Measurements from ENCODE around the gene SHD. TPM values are rescaled to one million over a fixed set of nuclear protein-coding genes. Genes with fewer than 3 reads are reported as not detected.
A peak's percentile ranks its signal among the peaks of the same experiment; 100 is the strongest.

SHD gene
- total and polyA plus RNA-seq, 2 of the 13 experiments (the other 11 are each of a cell fraction or from before 2014, with no cell fraction given), result 0.11 to 0.20 TPM

GRCh38 chr19:4233282-4233853 is 45.7 kb upstream of the SHD start (continued):
- 0 out of 2 replicates have a peak, but pooled peaks have one; percentile 12 for TF ChIP-seq PATZ1 (CRISPR knock-in tag; IDR thresholded peaks at IDR 0.05)
- no peak for TF ChIP-seq FLYWCH1 (CRISPR knock-in tag; IDR thresholded peaks at IDR 0.05)
- no peak for TF ChIP-seq NFYC (CRISPR knock-in tag; IDR thresholded peaks at IDR 0.05)
- no peak for TF ChIP-seq NONO (IDR thresholded peaks at IDR 0.05)
- TF ChIP-seq NONO (CRISPR knock-in tag; conservative IDR thresholded peaks at IDR 0.05), result peak; percentile 79
- TF ChIP-seq MAX (IDR thresholded peaks at IDR 0.05), result peak; percentile 70
- no peak for TF ChIP-seq IKZF1 (IDR thresholded peaks at IDR 0.05)
- no peak for TF ChIP-seq ZNF784 (CRISPR knock-in tag; IDR thresholded peaks at IDR 0.05; ENCODE audit: borderline replicate concordance)
- TF ChIP-seq FUBP1 (CRISPR knock-in tag; IDR thresholded peaks at IDR 0.05; ENCODE audit: borderline replicate concordance), result no peak
- no peak for TF ChIP-seq ZNF441 (CRISPR knock-in tag; IDR thresholded peaks at IDR 0.05; ENCODE audit: borderline replicate concordance)
- TF ChIP-seq RFXANK (CRISPR knock-in tag; IDR thresholded peaks at IDR 0.05), result no peak
- peak in 1 of 2 experiments; percentile 26; a peak in 1 of 4 replicates for TF ChIP-seq NR2F1 (CRISPR knock-in tag; IDR thresholded peaks at IDR 0.05)
- TF ChIP-seq HNRNPLL (IDR thresholded peaks at IDR 0.05; ENCODE audit: low read depth, low read length, poor library complexity, severe bottlenecking), result no peak
- no peak for TF ChIP-seq CC2D1A (CRISPR knock-in tag; IDR thresholded peaks at IDR 0.05)
- no peak for TF ChIP-seq ELF4 (CRISPR knock-in tag; IDR thresholded peaks at IDR 0.05; ENCODE audit: borderline replicate concordance)
- TF ChIP-seq HDAC2 (CRISPR knock-in tag; IDR thresholded peaks at IDR 0.05), result peak; percentile 66
- no peak for TF ChIP-seq THAP8 (CRISPR knock-in tag; IDR thresholded peaks at IDR 0.05; ENCODE audit: borderline replicate concordance)
- no peak for TF ChIP-seq ZNF124 (CRISPR knock-in tag; IDR thresholded peaks at IDR 0.05)
- no peak for TF ChIP-seq SETDB1 (CRISPR knock-in tag; IDR thresholded peaks at IDR 0.05; ENCODE audit: borderline replicate concordance)
- peak; percentile 16; the same call in 1 of the 2 replicates for TF ChIP-seq ZNF614 (CRISPR knock-in tag; IDR thresholded peaks at IDR 0.05; ENCODE audit: borderline replicate concordance)
- TF ChIP-seq KAT2B (IDR thresholded peaks at IDR 0.05; ENCODE audit: borderline replicate concordance, low read depth, low read length), result no peak
- TF ChIP-seq ZGPAT (CRISPR knock-in tag; IDR thresholded peaks at IDR 0.05), result no peak
- TF ChIP-seq ZNF350 (CRISPR knock-in tag; IDR thresholded peaks at IDR 0.05; ENCODE audit: borderline replicate concordance, low read depth), result peak; percentile 53; the same call in 1 of the 2 replicates
- TF ChIP-seq STAG1 (CRISPR knock-in tag; IDR thresholded peaks at IDR 0.05), result 0 out of 2 replicates have a peak, but pooled peaks have one; percentile 27
